ENCODE results near the gene HOMER2. TPM values are rescaled to one million over a fixed set of nuclear protein-coding genes. Genes with fewer than 3 reads are reported as not detected.

Gene HOMER2
- polyA plus RNA-seq, 3 donors: 0.92 to 2.4 (median 1.6) TPM

DNA sequence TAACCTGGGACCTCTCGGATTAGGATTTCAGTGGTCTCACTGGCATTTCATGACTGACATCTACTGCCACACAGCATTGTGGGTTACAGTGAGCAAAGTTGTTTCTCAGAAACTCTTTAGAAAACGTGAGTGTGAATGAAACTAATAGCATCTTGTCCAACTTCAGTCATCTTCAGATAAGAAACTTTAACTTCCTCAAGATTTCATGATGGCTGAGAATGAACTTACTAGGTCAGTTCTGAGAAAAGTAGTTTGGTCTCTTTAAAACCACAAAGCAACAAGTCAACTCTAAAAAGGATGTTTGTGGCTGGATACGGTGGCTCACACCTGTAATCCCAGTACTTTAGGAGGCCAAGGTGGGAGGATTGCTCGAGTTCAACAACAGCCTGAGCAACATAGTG, 14.2 kb upstream of the HOMER2 start:
- TF ChIP-seq, protein P1, sequence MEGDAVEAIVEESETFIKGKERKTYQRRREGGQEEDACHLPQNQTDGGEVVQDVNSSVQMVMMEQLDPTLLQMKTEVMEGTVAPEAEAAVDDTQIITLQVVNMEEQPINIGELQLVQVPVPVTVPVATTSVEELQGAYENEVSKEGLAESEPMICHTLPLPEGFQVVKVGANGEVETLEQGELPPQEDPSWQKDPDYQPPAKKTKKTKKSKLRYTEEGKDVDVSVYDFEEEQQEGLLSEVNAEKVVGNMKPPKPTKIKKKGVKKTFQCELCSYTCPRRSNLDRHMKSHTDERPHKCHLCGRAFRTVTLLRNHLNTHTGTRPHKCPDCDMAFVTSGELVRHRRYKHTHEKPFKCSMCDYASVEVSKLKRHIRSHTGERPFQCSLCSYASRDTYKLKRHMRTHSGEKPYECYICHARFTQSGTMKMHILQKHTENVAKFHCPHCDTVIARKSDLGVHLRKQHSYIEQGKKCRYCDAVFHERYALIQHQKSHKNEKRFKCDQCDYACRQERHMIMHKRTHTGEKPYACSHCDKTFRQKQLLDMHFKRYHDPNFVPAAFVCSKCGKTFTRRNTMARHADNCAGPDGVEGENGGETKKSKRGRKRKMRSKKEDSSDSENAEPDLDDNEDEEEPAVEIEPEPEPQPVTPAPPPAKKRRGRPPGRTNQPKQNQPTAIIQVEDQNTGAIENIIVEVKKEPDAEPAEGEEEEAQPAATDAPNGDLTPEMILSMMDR (IDR thresholded peaks at IDR 0.05): no peak
- no peaks in the 10 kb centered on the region for H4K20me1 ChIP-seq (ENCODE audit: insufficient read depth, low read length)
- no peak for DNase-seq
- WGBS (ENCODE audit: insufficient coverage): 67% methylated on average over 1 of the region's 4 CpGs
- no peak overlapping the region for H2AFZ ChIP-seq (ENCODE audit: insufficient read depth, low read depth, low read length, poor library complexity, severe bottlenecking)
- Mint-ChIP-seq H3K27me3 (ENCODE audit: low read depth in 3 of 3) (peaks cover 2 to 3% (median 2%) of the 10 kb centered on the region in 3 donors), H3K9me3 (no peaks in the 10 kb centered on the region), H3K36me3 (no peaks in the 10 kb centered on the region), H3K27ac (no peak overlapping the region), H3K4me3 (no peak overlapping the region), H3K4me1 (peaks cover 21% of the 10 kb centered on the region)
- H3K79me2 ChIP-seq (ENCODE audit: insufficient read depth, low read length): no peaks in the 10 kb centered on the region
- H3K27me3 ChIP-seq (ENCODE audit: control insufficient read depth in 2 of 2, insufficient read depth in 2 of 2, low read length in 2 of 2): no peaks in the 10 kb centered on the region
- H3K27ac ChIP-seq (ENCODE audit: low read depth in 1 of 2, low read length in 2 of 2): no peak overlapping the region
- no peak overlapping the region for H3K9ac ChIP-seq (ENCODE audit: insufficient read depth, low read length, poor library complexity, severe bottlenecking)
- H3K36me3 ChIP-seq (replicated peaks in 1 of 2; ENCODE audit: control insufficient read depth in 1 of 2, insufficient read depth in 2 of 2, low read length in 2 of 2): no peaks in the 10 kb centered on the region
- intact Hi-C loops (cut with micrococcal nuclease): loop anchor here in 1 of 2 donors (10.0 kb wide), 1 partner anchor 52 kb away; no protein-coding TSS in a partner anchor
- no peak overlapping the region for H3K4me2 ChIP-seq (replicated peaks; ENCODE audit: extremely low read depth, low read length, poor library complexity, severe bottlenecking)
- H3K4me1 ChIP-seq (ENCODE audit: control insufficient read depth in 1 of 2, insufficient read depth in 2 of 2, low read length in 2 of 2): peaks cover 5 to 7% of the 10 kb centered on the region in 2 donors
- H3K4me3 ChIP-seq (replicated peaks in 1 of 3; ENCODE audit: low read depth in 2 of 3, low read length in 3 of 3): no peak overlapping the region
- H3K9me3 ChIP-seq (replicated peaks in 1 of 2; ENCODE audit: control insufficient read depth in 1 of 2, insufficient read depth in 1 of 2, low read length in 2 of 2): no peaks in the 10 kb centered on the region

DNA sequence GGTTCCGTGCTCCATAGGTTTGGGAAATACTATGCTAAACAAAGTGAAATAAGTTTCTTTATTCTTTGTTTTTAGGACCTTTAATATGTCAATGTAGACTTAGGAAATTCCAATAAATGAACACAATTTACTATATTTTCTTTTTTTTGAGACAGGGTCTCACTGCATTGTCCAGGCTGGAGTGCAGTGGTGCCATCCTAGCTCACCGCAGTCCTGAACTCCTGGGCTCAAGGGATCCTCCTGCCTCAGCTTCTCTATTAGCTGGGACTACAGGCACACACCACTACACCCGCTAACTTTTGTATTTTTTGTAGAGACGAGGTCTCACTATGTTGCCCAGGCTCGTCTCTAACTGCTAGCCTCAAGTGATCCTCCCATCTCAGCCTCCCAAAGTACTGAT, 12.4 kb upstream of the HOMER2 start:
- peaks cover 2 to 3% (median 2%) of the 10 kb centered on the region in 3 donors for H3K27me3 Mint-ChIP-seq (ENCODE audit: low read depth in 3 of 3)
- no peaks in the 10 kb centered on the region for H3K36me3 Mint-ChIP-seq
- H3K4me1 Mint-ChIP-seq: peaks cover 39% of the 10 kb centered on the region
- DNase-seq: no peak
- TF ChIP-seq, protein P1 (IDR thresholded peaks at IDR 0.05): no peak
- Histone ChIP-seq H3K27me3 (ENCODE audit: control insufficient read depth in 2 of 2, insufficient read depth in 2 of 2, low read length in 2 of 2) (no peaks in the 10 kb centered on the region), H3K36me3 (replicated peaks in 1 of 2; ENCODE audit: control insufficient read depth in 1 of 2, insufficient read depth in 2 of 2, low read length in 2 of 2) (no peaks in the 10 kb centered on the region), H3K4me3 (replicated peaks in 1 of 3; ENCODE audit: low read depth in 2 of 3, low read length in 3 of 3) (no peak overlapping the region), H3K9me3 (replicated peaks in 1 of 2; ENCODE audit: control insufficient read depth in 1 of 2, insufficient read depth in 1 of 2, low read length in 2 of 2) (no peaks in the 10 kb centered on the region), H3K79me2 (ENCODE audit: insufficient read depth, low read length) (no peaks in the 10 kb centered on the region), H3K9ac (ENCODE audit: insufficient read depth, low read length, poor library complexity, severe bottlenecking) (no peak overlapping the region), H3K4me2 (replicated peaks; ENCODE audit: extremely low read depth, low read length, poor library complexity, severe bottlenecking) (no peak overlapping the region), H2AFZ (ENCODE audit: insufficient read depth, low read depth, low read length, poor library complexity, severe bottlenecking) (no peak overlapping the region), H4K20me1 (ENCODE audit: insufficient read depth, low read length) (no peaks in the 10 kb centered on the region), H3K27ac (ENCODE audit: low read depth in 1 of 2, low read length in 2 of 2) (no peak overlapping the region), H3K4me1 (ENCODE audit: control insufficient read depth in 1 of 2, insufficient read depth in 2 of 2, low read length in 2 of 2) (peaks cover 10 to 19% of the 10 kb centered on the region in 2 donors)
- intact Hi-C loops (cut with micrococcal nuclease): loop anchor here in 1 of 2 donors (10.0 kb wide), 1 partner anchor 50 kb away; no protein-coding TSS in a partner anchor
- WGBS (ENCODE audit: insufficient coverage): 100% methylated on average over 3 of the region's 5 CpGs
- H3K27ac Mint-ChIP-seq: no peak overlapping the region
- no peak overlapping the region for H3K4me3 Mint-ChIP-seq
- no peaks in the 10 kb centered on the region for H3K9me3 Mint-ChIP-seq

All from CD14-positive monocyte (primary cell).